CD4-positive, alpha-beta T cell (primary cell): Measurements from ENCODE around the gene GLRA3. TPM values are rescaled to one million over a fixed set of nuclear protein-coding genes. Genes with fewer than 3 reads are reported as not detected.
"Not testable (repeated sequence)": the region's sequence is repeated elsewhere in the genome, so short reads cannot be mapped to it uniquely, and the experiment has no call there.

Source experiments
- ATAC-seq: fragments of 200-7000 bp; cut with Tn5 transposase; one replicate; pipeline ENCODE4 v1.10.0; 2022; ENCODE audit warnings: mild to moderate bottlenecking; ENCODE audit not compliant: poor library complexity
- CTCF ChIA-PET: fragments of 350-600 bp; sonication (Branson Sonifier 250); formaldehyde crosslinking; loops from one replicate; lab custom pipeline; 2021; ENCODE audit warnings: antibody characterized with exemption, inconsistent platforms; lab: Charles Lee
- POLR2A ChIA-PET: fragments of 350-600 bp; sonication (Branson Sonifier 250); formaldehyde crosslinking; loops from one replicate; lab custom pipeline; 2021; ENCODE audit warnings: antibody characterized with exemption, inconsistent platforms; lab: Charles Lee
- DNase-seq, 14 experiments: peaks; one replicate each; pipeline ENCODE4 v3.0.0-alpha.2; 2013 to 2020; ENCODE audit warnings: mixed read lengths in 2 of 14
- H3K27ac ChIP-seq, 2 donors: one replicate each; pipeline versions ENCODE4 v1.5.1 to v1.7.0; 2013; ENCODE audit warnings: low read length in 2 of 2, low read depth in 1 of 2, mild to moderate bottlenecking in 1 of 2
- H3K27me3 ChIP-seq, 2 experiments: 1 replicate in 1 of 2; 2 replicates in 1 of 2; pipeline versions ENCODE4 v1.6.1 to v1.7.0; 2013; ENCODE audit warnings: low read length in 2 of 2, control low read depth in 1 of 2, mild to moderate bottlenecking in 1 of 2, moderate library complexity in 1 of 2; ENCODE audit not compliant: insufficient read depth in 2 of 2, control insufficient read depth in 1 of 2
- H3K36me3 ChIP-seq: one replicate; pipeline ENCODE4 v1.6.1; 2013; ENCODE audit warnings: low read length, control low read depth; ENCODE audit not compliant: insufficient read depth
- H3K4me1 ChIP-seq: one replicate; pipeline ENCODE4 v1.6.1; 2013; ENCODE audit warnings: low read length, control low read depth; ENCODE audit not compliant: insufficient read depth
- H3K4me3 ChIP-seq: one replicate; pipeline ENCODE4 v1.5.1; 2013; ENCODE audit warnings: mild to moderate bottlenecking, low read length, moderate library complexity
- H3K9me3 ChIP-seq, 2 experiments: 1 replicate in 1 of 2; 2 replicates in 1 of 2; pipeline versions ENCODE4 v1.6.1 to v1.7.0; 2013; ENCODE audit warnings: low read length in 2 of 2, mild to moderate bottlenecking in 2 of 2, control low read depth in 1 of 2, moderate library complexity in 1 of 2; ENCODE audit not compliant: control insufficient read depth in 1 of 2, insufficient read depth in 1 of 2
- H3K27ac Mint-ChIP-seq: one replicate; pipeline ENCODE4 v1.8.0; 2020; ENCODE audit warnings: mixed read lengths
- H3K27me3 Mint-ChIP-seq: one replicate; pipeline ENCODE4 v1.8.0; 2021; ENCODE audit warnings: mixed read lengths
- H3K36me3 Mint-ChIP-seq: one replicate; pipeline ENCODE4 v1.8.0; 2021; ENCODE audit warnings: low read depth, mixed read lengths
- H3K4me1 Mint-ChIP-seq: one replicate; pipeline ENCODE4 v1.8.0; 2021; ENCODE audit warnings: low read depth, mixed read lengths
- H3K4me3 Mint-ChIP-seq: one replicate; pipeline ENCODE4 v1.8.0; 2020; ENCODE audit warnings: mild to moderate bottlenecking, mixed read lengths
- H3K9me3 Mint-ChIP-seq: one replicate; pipeline ENCODE4 v1.8.0; 2020; ENCODE audit warnings: mixed read lengths
- intact Hi-C, 2 experiments: fragments of 100-400 bp; cut with DNase I in 1 of 2; cut with micrococcal nuclease in 1 of 2; formaldehyde crosslinking; loops; one replicate each; pipeline versions ENCODE4 v1.15.1 to v1.9.0; 2023 to 2025; cut with DNase I, micrococcal nuclease
- total RNA-seq, 174 experiments: library from RNA in 2 of 174; stranded (reverse) in 2 of 174; gene quantifications; one replicate each; pipeline ENCODE4 v1.2.3 and lab custom pipeline; 2021 to 2026
- TF ChIP-seq, protein P1 (sequence below): fragments of 200-600 bp; IDR thresholded peaks from one replicate; pipeline ENCODE4 v1.8.0; 2022; ENCODE audit warnings: antibody characterized with exemption, mild to moderate bottlenecking

The GLRA3 gene
- total RNA-seq, 2 experiments from 2014 or later, result not detected

DNA sequence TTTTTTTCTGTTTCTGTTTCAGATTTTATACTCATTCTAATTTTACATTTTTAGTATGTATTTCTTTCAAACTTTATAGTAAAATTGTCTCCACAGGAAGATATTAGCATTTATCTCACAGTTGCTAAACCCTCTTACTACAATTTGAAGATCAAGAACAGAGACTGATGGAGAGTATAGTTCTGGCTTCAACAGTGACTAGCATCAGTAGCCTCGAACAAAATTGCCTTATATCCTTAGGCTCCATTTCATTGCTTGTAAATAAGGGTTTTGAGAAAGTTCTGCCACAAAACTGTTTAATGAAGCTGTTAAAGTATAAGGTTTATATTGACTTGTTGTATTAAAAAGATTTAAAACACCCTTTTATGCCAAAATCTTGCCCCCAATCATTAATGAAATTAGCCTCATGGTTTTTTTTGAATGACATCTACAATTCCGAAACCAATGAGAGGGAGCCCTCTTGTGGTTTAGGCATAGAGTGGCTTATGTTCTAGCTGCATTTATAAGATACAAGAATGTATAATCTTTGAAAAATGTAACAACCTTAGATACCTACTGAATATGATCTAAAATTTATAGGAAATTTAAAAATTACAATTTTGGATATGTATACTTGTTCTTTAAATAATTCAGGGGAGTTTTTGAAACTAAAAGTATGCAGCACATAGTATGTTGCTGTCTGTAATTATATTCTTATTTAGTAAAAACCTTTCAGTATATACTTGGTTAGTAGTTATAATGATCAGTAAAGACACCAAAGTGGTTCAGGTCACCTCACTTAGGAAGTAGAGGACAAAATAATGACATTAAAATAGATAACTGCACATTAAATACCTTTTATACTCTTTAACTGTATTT is 196.9 kb downstream of the GLRA3 start:
- H3K9me3 ChIP-seq, result no peaks in the 10 kb centered on the region
- H3K4me3 ChIP-seq, result no peak overlapping the region
- Mint-ChIP-seq H3K27ac (no peak overlapping the region), H3K9me3 (no peaks in the 10 kb centered on the region), H3K27me3 (no peaks in the 10 kb centered on the region), H3K36me3 (no peaks in the 10 kb centered on the region), H3K4me3 (no peak overlapping the region), H3K4me1 (no peaks in the 10 kb centered on the region)
- no peak overlapping the region for H3K27ac ChIP-seq
- H3K27me3 ChIP-seq, result no peaks in the 10 kb centered on the region
- DNase-seq (peak in 4 of 14 experiments; percentile 10 to 53 (median 39)), ATAC-seq (no peak)
- no peaks in the 10 kb centered on the region for H3K4me1 ChIP-seq
- CTCF ChIA-PET, result no interaction called here
- POLR2A ChIA-PET, result interaction anchor here (0.7 to 1.1 kb wide), 2 partner anchors 40 to 110 kb away, joined by 3 to 8 read pairs; partner anchors contain the start of gene HPGD
- TF ChIP-seq, protein P1, sequence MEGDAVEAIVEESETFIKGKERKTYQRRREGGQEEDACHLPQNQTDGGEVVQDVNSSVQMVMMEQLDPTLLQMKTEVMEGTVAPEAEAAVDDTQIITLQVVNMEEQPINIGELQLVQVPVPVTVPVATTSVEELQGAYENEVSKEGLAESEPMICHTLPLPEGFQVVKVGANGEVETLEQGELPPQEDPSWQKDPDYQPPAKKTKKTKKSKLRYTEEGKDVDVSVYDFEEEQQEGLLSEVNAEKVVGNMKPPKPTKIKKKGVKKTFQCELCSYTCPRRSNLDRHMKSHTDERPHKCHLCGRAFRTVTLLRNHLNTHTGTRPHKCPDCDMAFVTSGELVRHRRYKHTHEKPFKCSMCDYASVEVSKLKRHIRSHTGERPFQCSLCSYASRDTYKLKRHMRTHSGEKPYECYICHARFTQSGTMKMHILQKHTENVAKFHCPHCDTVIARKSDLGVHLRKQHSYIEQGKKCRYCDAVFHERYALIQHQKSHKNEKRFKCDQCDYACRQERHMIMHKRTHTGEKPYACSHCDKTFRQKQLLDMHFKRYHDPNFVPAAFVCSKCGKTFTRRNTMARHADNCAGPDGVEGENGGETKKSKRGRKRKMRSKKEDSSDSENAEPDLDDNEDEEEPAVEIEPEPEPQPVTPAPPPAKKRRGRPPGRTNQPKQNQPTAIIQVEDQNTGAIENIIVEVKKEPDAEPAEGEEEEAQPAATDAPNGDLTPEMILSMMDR, result peak; percentile 29
- no peaks in the 10 kb centered on the region for H3K36me3 ChIP-seq
- intact Hi-C loops, result loop anchor here in 1 of 2 experiments (2.0 kb wide), 1 partner anchor 265 kb away; no protein-coding TSS in a partner anchor

DNA sequence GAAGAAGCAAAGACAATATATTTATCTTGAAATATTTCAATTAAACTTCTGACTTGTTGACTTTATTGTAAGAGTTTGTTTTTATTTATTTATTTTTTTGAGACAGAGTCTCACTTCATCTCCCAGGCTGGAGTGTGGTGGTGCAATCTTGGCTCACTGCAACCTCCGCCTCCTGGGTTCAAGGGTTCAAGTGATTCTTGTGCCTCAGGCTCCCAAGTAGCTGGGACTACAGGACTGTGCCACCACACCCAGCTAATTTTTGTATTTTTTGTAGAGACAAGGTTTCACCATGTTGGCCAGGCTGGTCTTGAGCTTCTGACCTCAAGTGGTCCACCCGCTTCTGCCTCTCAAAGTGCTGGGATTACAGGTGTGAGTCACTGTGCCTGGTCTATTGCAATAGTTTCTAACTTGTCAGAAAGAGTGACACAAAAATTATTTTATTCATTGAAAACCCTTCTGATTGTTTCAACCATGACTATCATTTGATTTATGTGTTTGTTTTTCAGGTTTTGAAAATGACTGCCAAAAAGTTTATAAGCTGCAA is 199.1 kb downstream of the GLRA3 start:
- H3K27me3 ChIP-seq, H3K36me3 Mint-ChIP-seq, H3K4me1 Mint-ChIP-seq, H3K4me1 ChIP-seq, H3K36me3 ChIP-seq, H3K9me3 Mint-ChIP-seq, ATAC-seq, CTCF ChIA-PET, H3K4me3 ChIP-seq, H3K27me3 Mint-ChIP-seq, intact Hi-C loops, DNase-seq, H3K27ac Mint-ChIP-seq, H3K9me3 ChIP-seq, H3K4me3 Mint-ChIP-seq, H3K27ac ChIP-seq, POLR2A ChIA-PET: not testable (repeated sequence)

DNA sequence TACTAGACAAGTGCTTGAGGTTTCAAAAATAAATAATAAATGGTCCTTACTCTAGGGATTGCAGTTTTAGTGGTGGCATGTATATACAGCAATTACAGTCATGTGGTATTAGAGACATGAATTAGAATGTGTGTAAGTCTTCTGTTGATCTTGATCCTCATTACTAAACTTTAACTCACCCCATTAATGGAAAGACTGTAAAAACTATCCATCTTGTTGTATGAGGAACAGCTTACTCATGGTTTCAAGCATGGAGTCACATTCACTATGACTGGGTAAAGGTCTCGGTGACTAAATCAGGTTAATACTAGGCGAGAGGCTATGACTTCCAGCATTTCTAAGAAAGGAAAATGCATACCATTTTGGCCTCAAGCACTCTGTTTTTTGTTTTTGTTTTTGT is 199.8 kb downstream of the GLRA3 start:
- no peak for ATAC-seq

More for the DNA sequence above, 199.8 kb downstream of the GLRA3 start:
- no peaks in the 10 kb centered on the region for H3K36me3 ChIP-seq
- H3K9me3 ChIP-seq, result no peaks in the 10 kb centered on the region
- no peak for DNase-seq
- Mint-ChIP-seq H3K36me3 (no peaks in the 10 kb centered on the region), H3K27me3 (no peaks in the 10 kb centered on the region), H3K9me3 (peaks cover 4% of the 10 kb centered on the region), H3K27ac (no peak overlapping the region), H3K4me1 (no peaks in the 10 kb centered on the region), H3K4me3 (no peak overlapping the region)
- ChIA-PET CTCF (no interaction called here), POLR2A (no interaction called here)
- TF ChIP-seq, protein P1, result no peak
- H3K4me3 ChIP-seq, result no peak overlapping the region
- intact Hi-C loops, result no loop called here
- H3K27ac ChIP-seq, result no peak overlapping the region
- H3K4me1 ChIP-seq, result no peaks in the 10 kb centered on the region
- no peaks in the 10 kb centered on the region for H3K27me3 ChIP-seq
